ENCODE results near the gene TMEM87A. TPM values are rescaled to one million over a fixed set of nuclear protein-coding genes. Genes with fewer than 3 reads are reported as not detected.

The TMEM87A gene
- polyA plus RNA-seq, 2 of the 4 experiments (the other 2 are of a cell fraction): 30.3 to 49.8 TPM

DNA sequence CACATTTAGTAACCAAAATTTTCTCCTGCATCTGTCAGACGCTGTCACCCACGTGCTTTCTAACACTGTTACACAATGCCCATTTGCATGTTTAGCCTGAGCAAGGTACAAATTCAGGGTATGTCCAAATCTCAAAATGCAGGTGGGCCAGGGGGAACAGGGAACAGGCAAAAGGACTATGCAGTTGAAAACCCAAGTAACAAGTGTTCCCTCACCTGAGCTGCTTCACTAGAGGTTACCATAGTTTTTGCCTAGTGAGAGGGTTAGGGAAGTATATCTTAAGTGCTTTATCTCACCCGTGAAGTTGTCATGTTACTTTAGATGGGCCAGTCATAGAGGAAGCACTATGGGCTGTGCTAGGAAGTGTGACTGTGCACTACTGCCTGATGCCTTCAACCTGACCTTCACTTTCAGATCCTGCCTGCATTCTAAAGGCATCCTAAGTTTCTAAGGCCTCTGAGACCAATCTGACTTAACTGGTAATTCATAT is 6.0 kb upstream of the TMEM87A start:
- Histone ChIP-seq H3K4me3 (no peak overlapping the region), H3K4me1 (0 out of 3 replicates have a peak, but pooled peaks cover 5% of the 10 kb centered on the region), H3K9me3 (no peaks in the 10 kb centered on the region), H3K4me2 (no peak overlapping the region), H3K27ac (no peak overlapping the region)
- no peak for ATAC-seq
- no peak for FAIRE-seq
- CTCF ChIA-PET: interaction anchor here (1.5 kb wide), 1 partner anchor 107 kb away, joined by 4 read pairs; no protein-coding TSS in a partner anchor
- no peak for TF ChIP-seq ZC3H11A (IDR thresholded peaks at IDR 0.05)
- TF ChIP-seq, protein P1, sequence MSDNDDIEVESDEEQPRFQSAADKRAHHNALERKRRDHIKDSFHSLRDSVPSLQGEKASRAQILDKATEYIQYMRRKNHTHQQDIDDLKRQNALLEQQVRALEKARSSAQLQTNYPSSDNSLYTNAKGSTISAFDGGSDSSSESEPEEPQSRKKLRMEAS (IDR thresholded peaks at IDR 0.05): no peak
- POLR2A ChIA-PET: no interaction called here
- 52% methylated on average over 3 of the region's 3 CpGs for WGBS (ENCODE audit: missing lambda C conversion rate)
- no peak for DNase-seq (ENCODE audit: low read depth in 1 of 2, low spot score in 1 of 2)

DNA sequence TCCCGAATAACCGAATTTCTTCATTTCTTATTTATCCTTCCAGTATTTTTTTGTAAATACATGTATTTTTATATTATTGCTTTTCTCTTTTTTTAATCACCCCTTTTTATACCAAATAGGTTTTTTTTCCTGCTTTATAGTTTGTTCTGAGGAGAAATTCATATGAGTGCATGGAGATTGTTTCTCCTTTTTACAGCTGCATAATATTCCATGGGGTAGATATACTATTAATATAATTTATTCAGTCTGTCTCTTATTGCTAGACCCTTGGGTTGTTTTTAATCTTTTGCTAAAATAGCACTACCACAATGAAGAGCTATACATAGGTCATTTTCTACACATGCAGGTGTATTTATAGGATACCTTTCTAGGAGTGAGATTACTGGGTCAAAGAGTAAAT is 3.5 kb upstream of the TMEM87A start:
- TF ChIP-seq NR3C1 (IDR thresholded peaks at IDR 0.05) (no peak), POLR2AphosphoS2 (conservative IDR thresholded peaks at IDR 0.05; ENCODE audit: low read length) (no peak), HOXB13 (CRISPR knock-in tag; IDR thresholded peaks at IDR 0.05; ENCODE audit: low read depth) (no peak), ESRRA (IDR thresholded peaks at IDR 0.05; ENCODE audit: borderline replicate concordance, low read length) (no peak), PHF8 (IDR thresholded peaks at IDR 0.05; ENCODE audit: borderline replicate concordance, low read depth) (no peak), JUN (IDR thresholded peaks at IDR 0.05) (no peak), RNF2 (IDR thresholded peaks at IDR 0.05; ENCODE audit: borderline replicate concordance, low read depth) (no peak), CEBPB (IDR thresholded peaks at IDR 0.05) (no peak), CHD2 (IDR thresholded peaks at IDR 0.05; ENCODE audit: low read length, partially characterized antibody) (no peak), ZSCAN20 (CRISPR knock-in tag; IDR thresholded peaks at IDR 0.05) (no peak)
- DNase-seq (ENCODE audit: low read depth in 1 of 2, low spot score in 1 of 2) (no peak), FAIRE-seq (no peak), ATAC-seq (no peak)
- Histone ChIP-seq H3K27ac (no peak overlapping the region), H3K9me3 (no peaks in the 10 kb centered on the region), H3K4me2 (no peak overlapping the region), H3K4me3 (no peak overlapping the region), H3K4me1 (0 out of 3 replicates have a peak, but pooled peaks cover 5% of the 10 kb centered on the region)
- WGBS (ENCODE audit: missing lambda C conversion rate): 97% methylated on average over 2 of the region's 2 CpGs
- ChIA-PET POLR2A (no interaction called here), CTCF (interaction anchor here (1.0 kb wide), 1 partner anchor 19 kb away, joined by 4 read pairs; no protein-coding TSS in a partner anchor)

DNA sequence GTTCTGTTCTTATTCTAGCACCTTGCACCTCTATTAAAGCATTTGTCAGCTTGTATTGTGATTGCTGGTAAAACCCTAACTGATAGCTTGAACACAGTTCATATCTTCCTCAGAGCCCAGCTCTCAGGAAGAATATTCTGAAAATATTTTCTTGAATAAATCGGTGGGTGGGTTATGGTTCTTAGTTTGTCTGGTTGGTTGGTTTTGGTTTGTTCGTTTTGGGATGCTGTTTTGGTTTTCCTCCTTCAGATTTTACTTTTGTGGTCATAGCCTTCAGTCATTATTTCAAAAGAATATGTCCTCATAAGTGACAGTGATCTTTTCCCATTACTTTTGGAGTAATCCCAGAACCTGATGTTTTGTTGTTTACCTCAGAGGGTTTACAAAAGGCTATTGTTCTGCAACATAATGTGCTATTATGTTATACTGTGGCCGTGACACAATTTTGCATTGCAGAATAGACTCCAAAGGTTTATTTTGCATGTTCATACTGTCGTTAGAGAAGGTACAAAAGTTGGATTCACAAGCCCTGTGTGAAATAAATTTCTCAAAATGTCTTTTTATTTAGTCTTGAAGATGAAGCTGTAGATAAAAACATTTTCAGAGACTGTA is 2.7 kb upstream of the TMEM87A start:
- CTCF ChIA-PET: interaction anchor here (1.0 kb wide), 1 partner anchor 18 kb away, joined by 4 read pairs; no protein-coding TSS in a partner anchor
- no peaks in the 10 kb centered on the region for H3K9me3 ChIP-seq
- H3K4me1 ChIP-seq: 0 out of 3 replicates have a peak, but pooled peaks cover 11% of the 10 kb centered on the region
- ATAC-seq (no peak), DNase-seq (ENCODE audit: low read depth in 1 of 2, low spot score in 1 of 2) (no peak), FAIRE-seq (no peak)
- 32% methylated on average over 4 of the region's 4 CpGs for WGBS (ENCODE audit: missing lambda C conversion rate)
- H3K27ac ChIP-seq: peak overlapping the region; percentile 96 to 99
- POLR2A ChIA-PET: no interaction called here
- H3K4me3 ChIP-seq: no peak overlapping the region; the same call in 2 of the 3 replicates
- H3K4me2 ChIP-seq: peak overlapping the region; percentile 95
- no peak for TF ChIP-seq MYC (IDR thresholded peaks at IDR 0.05; ENCODE audit: borderline replicate concordance, low read length)
- no peak for TF ChIP-seq CHD2 (IDR thresholded peaks at IDR 0.05; ENCODE audit: low read length, partially characterized antibody)
- no peak for TF ChIP-seq MAFK (IDR thresholded peaks at IDR 0.05; ENCODE audit: partially characterized antibody)
- no peak for TF ChIP-seq NR3C1 (IDR thresholded peaks at IDR 0.05)
- no peak for TF ChIP-seq CEBPB (IDR thresholded peaks at IDR 0.05)
- TF ChIP-seq JUNB (IDR thresholded peaks at IDR 0.05): no peak
- no peak for TF ChIP-seq HOXA7 (CRISPR knock-in tag; IDR thresholded peaks at IDR 0.05)
- TF ChIP-seq CHD4 (IDR thresholded peaks at IDR 0.05; ENCODE audit: borderline replicate concordance): no peak
- TF ChIP-seq NPAS2 (CRISPR knock-in tag; IDR thresholded peaks at IDR 0.05; ENCODE audit: borderline replicate concordance): no peak
- no peak for TF ChIP-seq BHLHE40 (IDR thresholded peaks at IDR 0.05; ENCODE audit: low read depth, low read length)
- TF ChIP-seq, protein P2, sequence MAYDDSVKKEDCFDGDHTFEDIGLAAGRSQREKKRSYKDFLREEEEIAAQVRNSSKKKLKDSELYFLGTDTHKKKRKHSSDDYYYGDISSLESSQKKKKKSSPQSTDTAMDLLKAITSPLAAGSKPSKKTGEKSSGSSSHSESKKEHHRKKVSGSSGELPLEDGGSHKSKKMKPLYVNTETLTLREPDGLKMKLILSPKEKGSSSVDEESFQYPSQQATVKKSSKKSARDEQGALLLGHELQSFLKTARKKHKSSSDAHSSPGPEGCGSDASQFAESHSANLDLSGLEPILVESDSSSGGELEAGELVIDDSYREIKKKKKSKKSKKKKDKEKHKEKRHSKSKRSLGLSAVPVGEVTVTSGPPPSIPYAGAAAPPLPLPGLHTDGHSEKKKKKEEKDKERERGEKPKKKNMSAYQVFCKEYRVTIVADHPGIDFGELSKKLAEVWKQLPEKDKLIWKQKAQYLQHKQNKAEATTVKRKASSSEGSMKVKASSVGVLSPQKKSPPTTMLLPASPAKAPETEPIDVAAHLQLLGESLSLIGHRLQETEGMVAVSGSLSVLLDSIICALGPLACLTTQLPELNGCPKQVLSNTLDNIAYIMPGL (CRISPR knock-in tag; IDR thresholded peaks at IDR 0.05; ENCODE audit: borderline replicate concordance): no peak
- no peak for TF ChIP-seq RARB (CRISPR knock-in tag; IDR thresholded peaks at IDR 0.05)
- no peak for TF ChIP-seq ATOH8 (CRISPR knock-in tag; IDR thresholded peaks at IDR 0.05; ENCODE audit: low read depth)
- TF ChIP-seq, protein P1 (IDR thresholded peaks at IDR 0.05): no peak
- no peak for TF ChIP-seq BCL3 (IDR thresholded peaks at IDR 0.05)
- no peak for TF ChIP-seq REST (IDR thresholded peaks at IDR 0.05)

Measured in A549 (cell line).